Measurements from ENCODE around the gene TXNIP.
"Not testable (repeated sequence)": the region's sequence is repeated elsewhere in the genome, so short reads cannot be mapped to it uniquely, and the experiment has no call there.

The TXNIP gene

GRCh38 chr1:145996433-145997015, at the start of gene TXNIP:
Gene TXNIP (minus strand): TSS chr1:145996579. CDS start chr1:145996266, 313 bp downstream.
- DNase-seq (ENCODE audit: low read depth), result peak; percentile 85

- no peak for DNase-seq (ENCODE audit: low read depth)
Observed at GRCh38 chr1:146039844-146040194, 43.4 kb upstream of the TXNIP start.

DNA sequence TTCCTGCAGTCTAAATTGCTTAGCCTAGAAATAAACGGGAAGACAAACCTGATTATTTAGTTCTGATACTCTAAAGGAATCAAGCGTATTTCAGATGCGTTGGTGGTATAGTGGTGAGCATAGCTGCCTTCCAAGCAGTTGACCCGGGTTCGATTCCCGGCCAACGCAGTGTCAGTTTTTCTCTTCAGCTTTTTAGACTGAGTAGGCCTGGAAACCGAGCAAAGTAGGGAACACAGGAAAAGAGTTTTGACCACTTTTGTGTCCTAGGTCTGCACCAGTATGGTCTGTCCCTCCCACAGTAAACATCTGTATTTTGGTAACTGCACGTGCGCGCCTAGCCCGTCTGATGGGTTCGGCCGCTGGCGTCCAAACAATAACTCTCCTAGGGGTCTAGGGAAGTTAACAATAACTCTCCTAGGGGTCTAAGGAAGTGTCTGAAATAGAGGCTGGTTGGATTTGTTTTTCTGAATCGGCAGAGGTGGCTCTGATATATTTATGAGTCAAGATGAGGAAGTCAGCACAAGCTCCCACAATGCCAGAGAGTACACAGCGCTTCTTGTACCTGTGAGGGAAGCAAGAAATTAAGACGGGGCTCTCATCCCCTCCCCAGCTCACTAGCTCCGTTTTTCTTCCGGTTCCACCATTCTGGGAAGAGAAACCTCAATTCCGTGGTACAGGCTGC, 40.7 kb upstream of the TXNIP start:
- peak; percentile 50 for DNase-seq (ENCODE audit: low read depth)

GRCh38 chr1:146036241-146036964, 40.0 kb upstream of the TXNIP start:
- DNase-seq (ENCODE audit: low read depth), result no peak

DNA sequence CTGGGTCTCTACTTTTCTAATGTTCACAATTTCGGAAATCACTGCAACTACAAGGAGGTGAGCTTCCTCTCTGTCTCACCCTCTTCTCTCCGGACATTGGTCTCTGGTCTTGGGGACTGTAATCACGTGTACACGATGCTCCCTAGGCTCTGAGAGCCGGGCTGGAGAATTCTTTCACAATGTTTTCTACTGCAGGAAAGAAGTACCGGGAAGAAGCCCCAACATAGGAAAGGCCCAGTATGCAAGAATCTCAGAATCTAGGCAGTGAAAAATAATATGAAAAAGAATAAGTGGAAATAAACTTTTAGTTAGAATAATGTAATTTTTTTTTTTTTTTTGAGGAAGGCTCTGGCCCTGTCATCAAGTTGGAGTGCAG, 38.7 kb upstream of the TXNIP start:
- DNase-seq (ENCODE audit: low read depth), result no peak

GRCh38 chr1:146032631-146033219, 36.3 kb upstream of the TXNIP start:
- no peak for DNase-seq (ENCODE audit: low read depth)

GRCh38 chr1:146031476-146031875, 35.1 kb upstream of the TXNIP start:
- no peak for DNase-seq (ENCODE audit: low read depth)

DNA sequence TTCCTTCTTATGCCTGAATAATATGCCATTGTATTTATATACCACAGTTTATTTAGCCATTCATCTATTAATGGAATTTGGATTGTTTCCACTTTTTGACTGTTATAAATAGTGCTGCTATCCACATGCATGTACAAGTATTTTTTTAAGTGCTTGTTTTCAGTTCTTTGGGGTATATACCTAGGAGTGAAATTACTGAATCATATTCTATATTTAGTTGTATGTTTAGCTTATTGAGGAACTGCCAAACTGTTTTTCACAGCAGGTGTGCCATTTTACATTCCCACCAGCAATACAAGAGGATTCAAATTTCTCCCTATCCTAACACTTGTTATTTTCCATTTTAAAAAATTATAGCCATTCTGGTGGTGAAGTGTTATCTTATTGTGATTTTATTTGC, 32.7 kb upstream of the TXNIP start:
- no peak for DNase-seq (ENCODE audit: low read depth)

GRCh38 chr1:146026650-146027049, 30.3 kb upstream of the TXNIP start:
- not testable (repeated sequence) for DNase-seq (ENCODE audit: low read depth)

DNA sequence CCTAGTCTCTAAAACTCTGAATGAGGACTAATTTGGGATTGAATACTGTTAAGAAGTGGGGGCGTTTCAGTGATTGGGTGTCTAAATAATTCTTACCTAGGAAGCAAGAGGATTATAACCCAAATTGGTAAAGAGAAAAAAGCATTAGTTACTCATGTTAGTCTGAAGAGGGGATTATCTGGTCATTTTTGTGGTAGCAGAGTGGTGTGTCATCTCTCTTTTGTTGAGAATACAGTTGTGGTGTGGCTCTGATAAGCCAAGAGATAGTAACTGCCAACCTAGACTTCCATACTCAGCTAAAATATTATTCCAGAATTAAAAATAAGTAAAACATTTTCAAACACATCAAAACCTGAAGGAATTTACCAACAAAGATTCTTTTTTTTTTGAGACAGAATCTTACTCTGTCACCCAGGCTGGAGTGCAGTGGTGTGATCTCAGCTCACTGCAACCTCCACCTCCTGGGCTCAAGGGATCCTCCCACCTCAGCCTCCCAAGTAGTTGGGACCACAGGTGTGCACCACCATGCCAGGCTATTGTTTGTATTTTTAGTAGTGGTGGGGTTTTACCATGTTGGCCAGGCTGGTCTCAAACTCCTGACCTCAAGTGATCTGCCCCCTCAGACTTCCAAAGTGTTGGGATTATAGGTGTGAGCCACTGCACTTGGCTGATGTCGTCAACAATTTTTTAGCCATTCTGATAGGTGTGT, 29.6 kb upstream of the TXNIP start:
- DNase-seq (ENCODE audit: low read depth), result not testable (repeated sequence)

GRCh38 chr1:146022403-146023127, 26.2 kb upstream of the TXNIP start:
- no peak for DNase-seq (ENCODE audit: low read depth)

DNA sequence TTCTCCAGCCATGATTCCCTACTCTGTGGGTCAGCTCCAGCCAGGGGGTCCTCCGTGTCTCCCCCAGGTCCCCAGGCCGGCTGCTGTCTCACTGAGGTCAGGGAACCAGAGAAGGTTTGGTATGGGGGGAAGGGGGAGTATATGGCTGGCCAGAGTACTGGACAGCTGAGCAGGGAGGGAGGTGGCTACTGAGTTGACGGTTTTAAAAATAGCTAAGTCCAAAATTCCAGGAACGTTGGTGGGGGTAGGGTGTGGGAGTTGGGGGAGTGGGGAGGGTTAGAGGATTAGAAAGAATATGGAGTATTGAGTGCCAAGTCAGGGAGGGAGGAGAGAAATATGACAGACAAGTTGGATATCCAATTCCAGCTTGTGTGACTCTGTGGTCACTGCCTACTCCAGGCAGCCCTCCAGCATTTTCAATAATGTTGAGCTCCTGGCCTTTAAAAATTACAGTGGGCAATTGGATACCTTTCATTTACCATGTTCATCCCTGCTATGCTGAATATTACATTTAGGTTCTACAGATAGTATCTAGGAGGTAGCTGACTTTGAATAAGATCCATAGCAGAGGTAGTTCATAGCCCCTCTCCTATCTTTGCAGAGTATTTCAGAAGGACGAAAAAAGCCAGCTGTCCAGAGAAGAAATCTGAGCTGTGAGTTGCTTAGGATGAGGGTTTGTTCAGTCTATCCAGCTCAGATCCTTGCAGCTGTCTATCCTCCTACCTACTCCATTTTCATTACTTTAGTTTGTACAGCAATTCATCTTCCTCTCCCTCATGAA, 25.4 kb upstream of the TXNIP start, which contains the start of gene HJV:
TSS of gene HJV (minus strand) at position 114 of the 781 bp plus-strand sequence. CDS start 1,504 bp downstream, outside the sequence.
- DNase-seq (ENCODE audit: low read depth), result no peak

DNA sequence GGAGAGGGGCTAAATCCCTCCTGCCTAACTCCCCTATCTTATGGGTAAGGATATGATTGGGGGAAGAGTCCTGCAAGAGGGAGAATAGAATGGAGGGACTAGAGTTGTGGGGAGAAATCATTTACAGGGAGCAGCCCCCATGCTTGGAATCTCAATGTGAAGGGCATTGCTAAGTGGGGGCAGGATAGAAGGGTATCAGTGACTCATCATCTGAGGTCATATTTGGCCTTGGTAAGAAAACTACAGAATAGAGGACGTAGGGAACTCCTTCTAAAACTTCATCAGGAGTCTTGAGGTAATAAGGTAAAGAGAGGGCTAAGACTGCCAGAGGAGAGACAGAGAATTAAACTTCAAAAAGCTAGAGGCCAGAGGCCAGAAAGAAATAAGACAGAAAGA, 24.7 kb upstream of the TXNIP start:
- DNase-seq (ENCODE audit: low read depth), result no peak

DNA sequence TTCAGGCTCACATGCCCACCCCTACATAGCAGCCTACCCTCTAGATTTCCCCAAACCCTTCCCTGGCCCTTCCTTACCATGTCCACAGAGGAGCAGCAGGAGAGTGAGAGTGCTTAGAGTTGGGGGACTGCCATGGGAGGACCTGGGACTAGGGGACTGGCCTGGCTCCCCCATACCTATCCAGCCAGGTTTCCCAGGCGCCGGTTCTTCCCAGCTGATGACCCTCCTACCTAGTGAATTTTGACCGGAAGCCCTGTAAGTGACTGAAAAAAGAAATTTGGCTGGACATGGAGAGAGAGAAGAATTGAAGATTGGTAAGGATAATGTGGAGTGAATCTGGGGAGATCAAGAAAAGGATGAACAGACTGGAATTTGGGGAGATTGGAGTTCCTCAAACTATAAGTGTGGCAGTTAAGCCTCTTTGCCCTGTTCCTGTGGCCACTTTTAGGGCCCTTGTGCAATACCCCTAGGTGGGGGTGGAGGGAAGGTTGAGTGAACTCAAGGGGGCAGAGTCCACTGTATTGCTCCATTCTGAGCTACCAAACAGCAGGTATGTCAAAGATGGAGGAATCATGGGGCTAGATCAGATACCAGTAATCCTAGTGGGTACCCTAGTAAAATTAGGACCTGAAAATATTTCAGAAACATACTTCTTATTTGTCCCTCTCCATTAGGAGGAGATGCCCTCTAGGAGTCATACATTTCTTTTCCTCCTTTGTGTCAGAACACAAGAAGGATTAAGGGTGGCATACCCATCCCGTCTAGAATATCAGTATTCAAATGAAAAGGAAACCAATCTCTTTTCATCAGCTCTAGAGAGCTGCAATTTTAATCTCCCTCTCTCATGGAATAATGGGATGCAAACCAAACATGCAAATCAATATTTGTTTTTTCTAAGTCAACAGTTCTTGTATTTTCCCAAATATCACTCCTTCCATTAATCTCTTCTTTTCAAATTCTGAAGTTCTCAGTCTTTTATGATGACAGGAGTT, 24.0 kb upstream of the TXNIP start:
- DNase-seq (ENCODE audit: low read depth), result no peak

DNA sequence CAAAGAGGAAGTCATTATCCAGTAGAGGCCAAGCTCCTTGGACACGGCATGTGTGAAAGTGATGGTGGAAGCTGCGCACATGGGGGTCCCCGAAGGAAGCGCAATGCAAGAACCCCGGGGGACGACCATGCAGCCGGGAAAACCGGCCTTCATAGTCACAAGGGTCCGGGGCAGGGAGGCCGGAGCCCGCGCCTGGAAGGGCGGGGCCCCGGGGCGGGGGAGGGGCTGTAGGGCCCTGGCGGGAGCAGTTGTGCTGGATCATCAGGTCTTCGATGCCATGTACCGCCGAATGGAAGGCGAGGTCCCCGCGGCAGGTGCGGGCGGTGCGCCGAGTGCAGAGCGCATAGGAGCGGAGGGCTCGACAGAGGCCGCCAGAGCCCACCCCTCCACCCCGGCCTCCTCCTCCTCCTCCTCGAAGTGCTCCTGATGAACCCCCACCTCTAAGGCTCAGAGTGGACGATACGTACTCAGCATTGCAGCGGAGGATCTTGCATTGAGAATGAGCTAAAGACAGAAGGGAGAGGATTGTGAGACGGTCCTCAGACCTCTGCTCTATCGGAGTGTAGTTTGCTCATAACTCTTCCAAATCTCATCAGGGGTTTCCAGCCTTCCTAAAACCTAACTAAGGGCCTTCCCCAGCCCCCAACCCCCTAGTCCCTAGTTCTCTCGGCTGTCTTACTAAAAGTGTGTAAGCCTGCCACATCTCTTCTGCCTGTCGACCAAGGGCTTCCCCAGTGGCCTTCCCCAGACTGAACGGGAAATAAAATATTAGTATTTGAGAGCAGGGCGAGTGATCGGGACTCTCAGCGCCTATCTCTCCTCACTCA, 23.1 kb upstream of the TXNIP start:
- DNase-seq (ENCODE audit: low read depth), result no peak

DNA sequence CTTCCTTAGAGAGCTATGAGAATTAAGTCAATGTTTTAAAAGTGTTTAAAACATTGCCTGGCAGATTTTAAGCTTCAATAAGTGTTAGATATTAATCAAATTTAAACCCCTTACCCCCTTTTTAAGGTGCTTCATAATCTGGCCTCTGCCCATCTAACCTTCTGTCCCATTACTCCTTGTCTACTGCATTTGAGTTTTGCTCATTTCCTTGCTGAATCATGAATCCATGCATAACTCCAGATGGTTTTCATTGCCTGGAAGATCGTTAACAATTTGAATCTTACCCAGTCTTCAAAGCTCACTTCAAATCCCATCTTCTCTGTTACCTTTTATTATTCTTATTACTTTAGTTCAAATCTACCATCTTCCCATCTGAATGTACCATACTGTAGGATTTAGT, 20.5 kb upstream of the TXNIP start:
- no peak for DNase-seq (ENCODE audit: low read depth)

DNA sequence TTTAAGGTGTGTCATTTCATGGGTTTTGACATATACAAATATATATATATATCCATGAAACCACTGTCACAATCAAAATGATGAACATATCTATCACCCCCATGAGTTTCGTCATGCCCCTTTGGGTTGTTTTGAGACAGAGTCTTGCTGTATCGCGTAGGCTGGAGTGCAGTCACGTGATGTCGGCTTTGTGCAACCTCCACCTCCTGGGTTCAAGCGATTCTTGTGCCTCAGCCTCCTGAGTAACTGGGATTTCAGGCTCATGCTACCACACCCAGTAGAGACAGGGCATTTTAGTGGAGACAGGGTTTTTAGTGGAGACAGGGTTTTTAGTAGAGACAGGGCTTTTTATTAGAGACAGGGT, 17.2 kb upstream of the TXNIP start:
- no peak for DNase-seq (ENCODE audit: low read depth)

GRCh38 chr1:146012703-146013558, 16.6 kb upstream of the TXNIP start:
- no peak for DNase-seq (ENCODE audit: low read depth)

Data from stimulated activated CD8-positive, alpha-beta memory T cell treated with anti-CD3 and anti-CD28 coated beads, Interleukin-12 subunit alpha, Interleukin-12 subunit beta, amount 100 ng/mL, for 4 hours (primary cell).